IMR-90 (cell line): ENCODE results near the gene ACP2. TPM values are rescaled to one million over a fixed set of nuclear protein-coding genes. Genes with fewer than 3 reads are reported as not detected.

Experiments
- ATAC-seq: fragments of 200-7000 bp; cut with Tn5 transposase; 2 replicates; pipeline ENCODE4 v1.9.1; 2020; ENCODE audit warnings: low read depth, mild to moderate bottlenecking, moderate library complexity
- BruUV-seq: library from RNA; stranded (reverse); fragments of 400-500 nt; replicated peaks from 2 replicates; lab custom pipeline; 2021; lab: Mats Ljungman, UMichigan
- CTCF ChIA-PET: fragments of 300-600 bp; formaldehyde crosslinking; extraction: SDS; loops from one replicate; lab custom pipeline; 2021; ENCODE audit warnings: antibody characterized with exemption; lab: Yijun Ruan, JAX
- POLR2A ChIA-PET: fragments of 300-600 bp; sonication (Branson Sonifier 250); formaldehyde crosslinking; loops from one replicate; lab custom pipeline; 2022; ENCODE audit warnings: antibody characterized with exemption; ENCODE audit not compliant: unreplicated experiment; lab: Charles Lee
- DNase-seq: peaks from one replicate; pipeline ENCODE4 v3.0.0; 2013
- H2AFZ ChIP-seq: replicated peaks from 2 replicates; pipeline ENCODE3; 2013; ENCODE audit warnings: low read length, mild to moderate bottlenecking; ENCODE audit not compliant: poor library complexity
- H2AK5ac ChIP-seq: 2 replicates; pipeline ENCODE4 v1.6.1; 2013; ENCODE audit warnings: low read depth, low read length, inconsistent platforms
- H2AK9ac ChIP-seq: replicated peaks from 2 replicates; pipeline ENCODE3; 2013; ENCODE audit warnings: mild to moderate bottlenecking, low read depth, low read length, moderate library complexity; ENCODE audit not compliant: poor library complexity
- H2BK120ac ChIP-seq: 2 replicates; pipeline ENCODE4 v1.6.1; 2013; ENCODE audit warnings: low read depth, low read length, inconsistent platforms
- H2BK15ac ChIP-seq: 3 replicates; pipeline ENCODE4 v1.6.1; 2013; ENCODE audit warnings: low read depth, low read length, inconsistent platforms
- H2BK20ac ChIP-seq: 2 replicates; pipeline ENCODE4 v1.6.1; 2013; ENCODE audit warnings: low read depth, mild to moderate bottlenecking, inconsistent platforms, low read length, moderate library complexity
- H2BK5ac ChIP-seq: 2 replicates; pipeline ENCODE4 v1.6.1; 2013; ENCODE audit warnings: mild to moderate bottlenecking, low read depth, low read length, inconsistent platforms; ENCODE audit not compliant: poor library complexity, severe bottlenecking
- H3K14ac ChIP-seq: replicated peaks from 2 replicates; pipeline ENCODE4 v1.6.1; 2013; ENCODE audit warnings: low read depth, low read length, inconsistent platforms
- H3K18ac ChIP-seq: 2 replicates; pipeline ENCODE4 v1.6.1; 2013; ENCODE audit warnings: low read depth, low read length, control low read depth
- H3K23ac ChIP-seq: 2 replicates; pipeline ENCODE4 v1.6.1; 2013; ENCODE audit warnings: low read depth, low read length, inconsistent platforms
- H3K27ac ChIP-seq: 2 replicates; pipeline ENCODE4 v1.5.1; 2013; ENCODE audit warnings: mild to moderate bottlenecking, control low read depth, low read length; ENCODE audit not compliant: insufficient read depth
- H3K27me3 ChIP-seq: 2 replicates; pipeline ENCODE4 v1.6.1; 2013; ENCODE audit warnings: low read length; ENCODE audit not compliant: control insufficient read depth, insufficient read depth
- H3K36me3 ChIP-seq: 2 replicates; pipeline ENCODE4 v1.6.1; 2013; ENCODE audit warnings: low read length, mixed read lengths; ENCODE audit not compliant: control insufficient read depth, insufficient read depth
- H3K4ac ChIP-seq: 2 replicates; pipeline ENCODE4 v1.6.1; 2013; ENCODE audit warnings: low read depth, low read length, inconsistent platforms
- H3K4me1 ChIP-seq: 2 replicates; pipeline ENCODE4 v1.6.1; 2013; ENCODE audit warnings: low read length, mixed read lengths; ENCODE audit not compliant: control insufficient read depth, insufficient read depth
- H3K4me2 ChIP-seq: 2 replicates; pipeline ENCODE4 v1.6.1; 2013; ENCODE audit warnings: low read depth, mild to moderate bottlenecking, control low read depth, low read length, moderate library complexity
- H3K4me3 ChIP-seq: 2 replicates; pipeline ENCODE4 v1.5.1; 2013; ENCODE audit warnings: low read depth, mild to moderate bottlenecking, control low read depth, low read length, moderate library complexity; ENCODE audit not compliant: insufficient read depth
- H3K56ac ChIP-seq: 2 replicates; pipeline ENCODE4 v1.6.1; 2013; ENCODE audit warnings: low read length, inconsistent platforms; ENCODE audit not compliant: insufficient read depth; ENCODE audit errors: extremely low read depth
- H3K79me1 ChIP-seq, 2 experiments: 2 replicates each; pipeline ENCODE4 v1.6.1; 2013; ENCODE audit warnings: low read length in 2 of 2, inconsistent platforms in 1 of 2, low read depth in 1 of 2
- H3K9ac ChIP-seq: 2 replicates; pipeline ENCODE4 v1.6.1; 2013; ENCODE audit warnings: low read depth, low read length, control low read depth
- H3K9me1 ChIP-seq: 2 replicates; pipeline ENCODE4 v1.6.1; 2013; ENCODE audit warnings: low read length, inconsistent platforms; ENCODE audit not compliant: insufficient read depth
- H3K9me3 ChIP-seq: 2 replicates; pipeline ENCODE4 v1.6.1; 2013; ENCODE audit warnings: low read length; ENCODE audit not compliant: control insufficient read depth, insufficient read depth
- H4K20me1 ChIP-seq: 2 replicates; pipeline ENCODE4 v1.6.1; 2013; ENCODE audit warnings: low read length, inconsistent platforms; ENCODE audit not compliant: insufficient read depth
- H4K5ac ChIP-seq: 2 replicates; pipeline ENCODE4 v1.6.1; 2013; ENCODE audit warnings: mild to moderate bottlenecking, low read depth, low read length, control low read depth
- H4K8ac ChIP-seq, 2 experiments: 2 replicates each; pipeline ENCODE4 v1.6.1; 2013; ENCODE audit warnings: low read depth in 2 of 2, low read length in 2 of 2, control low read depth in 1 of 2, inconsistent platforms in 1 of 2
- H4K91ac ChIP-seq: 2 replicates; pipeline ENCODE4 v1.6.1; 2013; ENCODE audit warnings: low read depth, low read length, inconsistent platforms; ENCODE audit not compliant: insufficient read depth
- CEBPB ChIP-seq: IDR thresholded peaks from 2 replicates; pipeline ENCODE4 v1.6.1; 2012; ENCODE audit warnings: low read depth, low read length, improper control_type of control experiment
- ELK1 ChIP-seq: fragments of 150-350 bp; IDR thresholded peaks from 2 replicates; pipeline ENCODE4 v1.6.1; 2016; ENCODE audit warnings: low read depth, mild to moderate bottlenecking, low read length, moderate library complexity, borderline replicate concordance
- FOS ChIP-seq: fragments of 150-350 bp; IDR thresholded peaks from 2 replicates; pipeline ENCODE4 v1.6.1; 2016; ENCODE audit warnings: low read depth, low read length
- NFE2L2 ChIP-seq: fragments of 150-350 bp; IDR thresholded peaks from 2 replicates; pipeline ENCODE4 v1.6.1; 2016; ENCODE audit warnings: low read depth, mild to moderate bottlenecking, low read length
- RFX5 ChIP-seq: IDR thresholded peaks from 2 replicates; pipeline ENCODE4 v1.8.0; 2012; ENCODE audit warnings: low read depth, mild to moderate bottlenecking, low read length, moderate library complexity
- WGBS, 2 experiments: methylation state at CpG; one replicate each; pipeline versions ENCODE4 v1.1.5 to v1.1.7; 2013; ENCODE audit warnings: missing lambda C conversion rate in 2 of 2; ENCODE audit not compliant: insufficient read length in 1 of 2; ENCODE audit errors: extremely low coverage in 2 of 2; 5-methylcytosine and 5-hydroxymethylcytosine counted together
- dilution Hi-C: fragments of 300-500 bp; cut with HindIII; formaldehyde crosslinking; loops from one replicate; pipeline ENCODE4 v1.14.3; 2018; ENCODE audit warnings: low sequenced_read_pairs; ENCODE audit not compliant: unreplicated experiment
- in situ Hi-C: fragments of 300-500 bp; cut with MboI; formaldehyde crosslinking; loops from 3 replicates; pipeline ENCODE4 v1.14.3; 2019; ENCODE audit warnings: low sequenced_read_pairs, inconsistent platforms, mixed read lengths
- intact Hi-C: fragments of 100-400 bp; cut with micrococcal nuclease; formaldehyde crosslinking; loops from 2 replicates; pipeline ENCODE4 v1.10.0; 2022
- polyA plus RNA-seq, 3 experiments: library from polyadenylated mRNA; depleted of rRNA; stranded (reverse); fragments of >200 nt; gene quantifications; 2 replicates each; pipeline ENCODE4 v1.2.3, GENCODE V29; 2012; ENCODE audit warnings: low replicate concordance in 1 of 3
- total RNA-seq: library from RNA; depleted of rRNA; stranded (reverse); fragments of >200 nt; gene quantifications from 2 replicates; pipeline ENCODE4 v1.2.3, GENCODE V29; 2012

ACP2 gene
- total and polyA plus RNA-seq, 2 of the 4 experiments (the other 2 are of a cell fraction), result 17.7 to 23.6 TPM

- ATAC-seq (peak; percentile 49), DNase-seq (peak; percentile 61)
- no peak for TF ChIP-seq FOS
- TF ChIP-seq NFE2L2, result no peak
- TF ChIP-seq RFX5, result peak; percentile 88
- TF ChIP-seq CEBPB, result 0 out of 2 replicates have a peak, but pooled peaks have one; percentile 6
- TF ChIP-seq ELK1, result no peak
- Histone ChIP-seq H2AFZ (peak overlapping the region; percentile 93), H4K20me1 (peaks cover 16% of the 10 kb centered on the region), H3K14ac (no peak overlapping the region; the same call in 1 of the 2 replicates), H3K9ac (no peak overlapping the region), H2BK20ac (peak overlapping the region; percentile 16; the same call in 1 of the 2 replicates), H3K4ac (peak overlapping the region; percentile 72), H3K27ac (peak overlapping the region; percentile 61), H4K5ac (peak overlapping the region; percentile 62), H2BK5ac (peak overlapping the region; percentile 22), H2BK120ac (peak overlapping the region; percentile 77), H2AK5ac (0 out of 2 replicates have a peak overlapping the region, but pooled peaks have one; percentile 67), H4K91ac (peak overlapping the region; percentile 65), H3K79me1 (peaks cover 17 to 32% of the 10 kb centered on the region in 2 experiments), H2BK15ac (no peak overlapping the region; the same call in 2 of the 3 replicates), H3K4me1 (peaks cover 9% of the 10 kb centered on the region), H3K27me3 (no peaks in the 10 kb centered on the region), H3K18ac (peak overlapping the region; percentile 16; the same call in 1 of the 2 replicates), H3K4me3 (peak overlapping the region; percentile 8; the same call in 1 of the 2 replicates), H3K4me2 (peak overlapping the region; percentile 14; the same call in 1 of the 2 replicates), H3K56ac (no peak overlapping the region), H3K23ac (no peak overlapping the region; the same call in 1 of the 2 replicates), H3K36me3 (peaks cover 3% of the 10 kb centered on the region; the same call in 1 of the 2 replicates), H2AK9ac (no peak overlapping the region), H3K9me1 (peaks cover 8% of the 10 kb centered on the region), H4K8ac (peak overlapping the region; percentile 79 to 97), H3K9me3 (no peaks in the 10 kb centered on the region)
- WGBS, 2 experiments, result 21% methylated on average over 7 of the region's 20 CpGs; no CpG with 5 or more reads in 1 of the 2 experiments
- intact Hi-C loops (loop anchor here (2.0 kb wide), 1 partner anchor 35 kb away; the partner anchor contains the start of gene ACP2), dilution Hi-C loops (no loop called here), in situ Hi-C loops (no loop called here)
- CTCF ChIA-PET, result interaction anchor here (0.6 to 1.0 kb wide), 3 partner anchors 11 to 99 kb away, joined by 3 to 6 read pairs (median 3); no protein-coding TSS in a partner anchor
- POLR2A ChIA-PET, result interaction anchor here (0.7 to 1.0 kb wide), 2 partner anchors 10 to 20 kb away, joined by 4 to 17 read pairs; no protein-coding TSS in a partner anchor
- no TSS peak for BruUV-seq
These were observed 34.6 kb downstream of the ACP2 start for GRCh38 chr11:47213950-47214565.
